K562 (cell line): ENCODE measurements around the gene DDAH2. TPM values are rescaled to one million over a fixed set of nuclear protein-coding genes. Genes with fewer than 3 reads are reported as not detected.
A peak's percentile ranks its signal among the peaks of the same experiment; 100 is the strongest.

Source experiments
- BACH1 ChIP-seq: fragments of 200-800 bp; sonication (Bioruptor generic); IDR thresholded peaks from 2 replicates; pipeline ENCODE4 v1.6.1; 2016; ENCODE audit warnings: missing genetic modification characterization, missing compliant biosample characterization
- CHCHD3 ChIP-seq: fragments of 250-450 bp; sonication (Bioruptor Pico); IDR thresholded peaks from 2 replicates; pipeline ENCODE4 v2.1.2; 2022; ENCODE audit warnings: mild to moderate bottlenecking
- DDX20 ChIP-seq: fragments of 450-650 bp; IDR thresholded peaks from 2 replicates; pipeline ENCODE4 v1.6.1; 2016; ENCODE audit warnings: missing genetic modification characterization, low read depth, mild to moderate bottlenecking, missing compliant biosample characterization, moderate library complexity
- L3MBTL2 ChIP-seq: fragments of 450-650 bp; IDR thresholded peaks from 2 replicates; pipeline ENCODE4 v1.6.1; 2016; ENCODE audit warnings: mild to moderate bottlenecking, moderate library complexity
- MEF2A ChIP-seq: IDR thresholded peaks from 2 replicates; pipeline ENCODE4 v1.6.1; 2011; ENCODE audit warnings: low read depth, mild to moderate bottlenecking, low read length, moderate library complexity; ENCODE audit not compliant: control insufficient read depth
- PHB2 ChIP-seq: fragments of 450-650 bp; IDR thresholded peaks from 2 replicates; pipeline ENCODE4 v1.6.1; 2017; ENCODE audit warnings: low read depth
- PHF8 ChIP-seq: fragments of 200-600 bp; sonication (generic); IDR thresholded peaks from 2 replicates; pipeline ENCODE4 v1.6.1; 2012; ENCODE audit warnings: mixed run types, mild to moderate bottlenecking, inconsistent platforms, low read length, moderate library complexity, borderline replicate concordance
- POU5F1 ChIP-seq: fragments of 150-350 bp; IDR thresholded peaks from 2 replicates; pipeline ENCODE4 v1.6.1; 2014; ENCODE audit warnings: borderline replicate concordance, low read length, low read depth, mild to moderate bottlenecking; ENCODE audit not compliant: partially characterized antibody
- SOX6 ChIP-seq: fragments of 450-650 bp; IDR thresholded peaks from 2 replicates; pipeline ENCODE4 v1.6.1; 2014; ENCODE audit warnings: mild to moderate bottlenecking
- SREBF1 ChIP-seq: fragments of 150-350 bp; IDR thresholded peaks from 2 replicates; pipeline ENCODE4 v1.6.1; 2014; ENCODE audit warnings: antibody characterized with exemption, low read depth, low read length, borderline replicate concordance
- SRSF3 ChIP-seq: fragments of 200-400 bp; formaldehyde crosslinking; IDR thresholded peaks from 2 replicates; pipeline ENCODE4 v1.6.1; 2016; ENCODE audit warnings: mild to moderate bottlenecking, low read length, moderate library complexity; ENCODE audit not compliant: insufficient read depth
- SUPT5H ChIP-seq: fragments of 450-650 bp; IDR thresholded peaks from 2 replicates; pipeline ENCODE4 v1.6.1; 2016
- TAF7 ChIP-seq: fragments of 450-650 bp; IDR thresholded peaks from 2 replicates; pipeline ENCODE4 v1.6.1; 2016; ENCODE audit warnings: missing genetic modification characterization, missing compliant biosample characterization
- TOE1 ChIP-seq, 2 experiments: fragments of 450-650 bp in 1 of 2; sonication (generic) in 1 of 2; formaldehyde crosslinking in 1 of 2; IDR thresholded peaks; 2 replicates each; pipeline versions ENCODE4 v1.7.1 to v1.8.0; 2016 to 2022; ENCODE audit warnings: borderline replicate concordance in 2 of 2, mild to moderate bottlenecking in 2 of 2, antibody characterized with exemption in 1 of 2, inconsistent platforms in 1 of 2, low read depth in 1 of 2, missing genetic modification reagents in 1 of 2, moderate library complexity in 1 of 2
- TRIM28 ChIP-seq: fragments of 450-650 bp; IDR thresholded peaks from 2 replicates; pipeline ENCODE4 v1.6.1; 2017
- ZKSCAN1 ChIP-seq: fragments of 150-350 bp; IDR thresholded peaks from 2 replicates; pipeline ENCODE4 v1.6.1; 2016; ENCODE audit warnings: low read depth, low read length
- ZNF197 ChIP-seq: fragments of 200-800 bp; sonication (Bioruptor generic); IDR thresholded peaks from 2 replicates; pipeline ENCODE4 v1.6.1; 2016; ENCODE audit warnings: low read depth, missing genetic modification characterization, missing compliant biosample characterization
- ZNF76 ChIP-seq: fragments of 250-450 bp; sonication (Bioruptor Pico); IDR thresholded peaks from 2 replicates; pipeline ENCODE4 v1.4.0; 2020; ENCODE audit warnings: mild to moderate bottlenecking, moderate library complexity, borderline replicate concordance
- ZSCAN29 ChIP-seq: fragments of 450-650 bp; IDR thresholded peaks from 2 replicates; pipeline ENCODE4 v1.6.1; 2017
- polyA plus RNA-seq, 8 experiments: library from polyadenylated mRNA; depleted of rRNA in 4 of 8; stranded (reverse) in 5 of 8; unstranded in 3 of 8; fragments of >200 nt; fragmentation: Nextera tagmentation in 2 of 8; fragmentation: Illumina TruSeq in 1 of 8; extraction: Ambion mirVana in 2 of 8; extraction: Trizol in 1 of 8; gene quantifications; 2 replicates each; pipeline versions ENCODE4 v1.2.1 to v1.2.3, GENCODE V29; 2011 to 2014; ENCODE audit warnings: inconsistent platforms in 1 of 8, missing spikeins in 1 of 8
- total RNA-seq, 7 experiments: library from RNA; depleted of rRNA in 6 of 7; stranded (reverse); fragments of >200 nt in 6 of 7; fragmentation: Illumina TruSeq in 2 of 7; extraction: Trizol in 2 of 7; gene quantifications; 2 replicates each; pipeline versions ENCODE4 v1.2.1 to v1.2.3, GENCODE V29; 2011 to 2021; ENCODE audit warnings: low replicate concordance in 1 of 7
- TF ChIP-seq, protein P1 (sequence below): sonication (generic); formaldehyde crosslinking; IDR thresholded peaks from 2 replicates; pipeline ENCODE4 v1.9.0; 2022; ENCODE audit warnings: mild to moderate bottlenecking, missing genetic modification reagents
- TF ChIP-seq, protein P2 (sequence below): fragments of 450-650 bp; IDR thresholded peaks from 2 replicates; pipeline ENCODE4 v1.6.1; 2017; ENCODE audit warnings: antibody characterized with exemption, mild to moderate bottlenecking
- TF ChIP-seq, protein P3 (sequence below): sonication (generic); formaldehyde crosslinking; IDR thresholded peaks from 2 replicates; pipeline ENCODE4 v1.9.0; 2022; ENCODE audit warnings: mild to moderate bottlenecking, missing genetic modification reagents
- TF ChIP-seq, protein P4 (sequence below): sonication (generic); formaldehyde crosslinking; IDR thresholded peaks from 2 replicates; pipeline ENCODE4 v1.8.0; 2022; ENCODE audit warnings: missing genetic modification reagents, mild to moderate bottlenecking, borderline replicate concordance

The DDAH2 gene
- total and polyA plus RNA-seq, 9 of the 15 experiments (the other 6 are each of a cell fraction or from before 2014, with no cell fraction given): 1.8 to 45.4 (median 21.4) TPM

DNA sequence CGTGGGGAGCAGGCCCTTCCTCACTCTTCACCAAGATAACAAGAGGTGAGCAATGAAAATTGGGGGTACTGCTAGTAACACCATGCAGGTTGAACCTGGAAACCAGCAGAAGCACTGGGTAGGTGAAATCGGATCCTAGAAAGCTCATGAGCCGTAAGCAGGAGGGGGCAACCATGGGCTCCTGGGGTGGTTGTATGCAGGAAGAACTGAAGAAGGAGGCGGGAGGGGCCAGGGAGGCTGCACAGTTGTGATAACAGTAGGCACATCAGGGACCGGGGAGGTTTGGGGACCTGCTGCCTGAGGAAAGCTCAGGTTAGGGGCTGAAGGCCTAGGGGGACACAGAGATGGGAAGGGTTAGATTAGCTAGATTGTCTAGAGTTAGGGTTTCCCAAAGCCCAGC, 42.6 kb downstream of the DDAH2 start (continued):
- TF ChIP-seq, protein P1, sequence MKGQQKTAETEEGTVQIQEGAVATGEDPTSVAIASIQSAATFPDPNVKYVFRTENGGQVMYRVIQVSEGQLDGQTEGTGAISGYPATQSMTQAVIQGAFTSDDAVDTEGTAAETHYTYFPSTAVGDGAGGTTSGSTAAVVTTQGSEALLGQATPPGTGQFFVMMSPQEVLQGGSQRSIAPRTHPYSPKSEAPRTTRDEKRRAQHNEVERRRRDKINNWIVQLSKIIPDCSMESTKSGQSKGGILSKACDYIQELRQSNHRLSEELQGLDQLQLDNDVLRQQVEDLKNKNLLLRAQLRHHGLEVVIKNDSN: 0 out of 2 replicates have a peak, but pooled peaks have one; percentile 29
- TF ChIP-seq TAF7 (tag) (no peak), CHCHD3 (CRISPR knock-in tag) (no peak), SREBF1 (no peak), TRIM28 (0 out of 2 replicates have a peak, but pooled peaks have one; percentile 26), PHF8 (no peak), ZKSCAN1 (peak; percentile 26; the same call in 1 of the 2 replicates), POU5F1 (no peak), BACH1 (no peak), SRSF3 (no peak), ZSCAN29 (peak; percentile 53; the same call in 1 of the 2 replicates), ZNF76 (CRISPR knock-in tag) (no peak), PHB2 (no peak), SUPT5H (no peak), ZNF197 (CRISPR knock-in tag) (no peak), DDX20 (tag) (no peak), TOE1 (IDR thresholded peaks at IDR 0.05; ENCODE audit: borderline replicate concordance) (peak; percentile 57), TOE1 (CRISPR knock-in tag; IDR thresholded peaks at IDR 0.05; ENCODE audit: borderline replicate concordance, low read depth) (no peak), L3MBTL2 (no peak), MEF2A (no peak), SOX6 (no peak)
- TF ChIP-seq, protein P2, sequence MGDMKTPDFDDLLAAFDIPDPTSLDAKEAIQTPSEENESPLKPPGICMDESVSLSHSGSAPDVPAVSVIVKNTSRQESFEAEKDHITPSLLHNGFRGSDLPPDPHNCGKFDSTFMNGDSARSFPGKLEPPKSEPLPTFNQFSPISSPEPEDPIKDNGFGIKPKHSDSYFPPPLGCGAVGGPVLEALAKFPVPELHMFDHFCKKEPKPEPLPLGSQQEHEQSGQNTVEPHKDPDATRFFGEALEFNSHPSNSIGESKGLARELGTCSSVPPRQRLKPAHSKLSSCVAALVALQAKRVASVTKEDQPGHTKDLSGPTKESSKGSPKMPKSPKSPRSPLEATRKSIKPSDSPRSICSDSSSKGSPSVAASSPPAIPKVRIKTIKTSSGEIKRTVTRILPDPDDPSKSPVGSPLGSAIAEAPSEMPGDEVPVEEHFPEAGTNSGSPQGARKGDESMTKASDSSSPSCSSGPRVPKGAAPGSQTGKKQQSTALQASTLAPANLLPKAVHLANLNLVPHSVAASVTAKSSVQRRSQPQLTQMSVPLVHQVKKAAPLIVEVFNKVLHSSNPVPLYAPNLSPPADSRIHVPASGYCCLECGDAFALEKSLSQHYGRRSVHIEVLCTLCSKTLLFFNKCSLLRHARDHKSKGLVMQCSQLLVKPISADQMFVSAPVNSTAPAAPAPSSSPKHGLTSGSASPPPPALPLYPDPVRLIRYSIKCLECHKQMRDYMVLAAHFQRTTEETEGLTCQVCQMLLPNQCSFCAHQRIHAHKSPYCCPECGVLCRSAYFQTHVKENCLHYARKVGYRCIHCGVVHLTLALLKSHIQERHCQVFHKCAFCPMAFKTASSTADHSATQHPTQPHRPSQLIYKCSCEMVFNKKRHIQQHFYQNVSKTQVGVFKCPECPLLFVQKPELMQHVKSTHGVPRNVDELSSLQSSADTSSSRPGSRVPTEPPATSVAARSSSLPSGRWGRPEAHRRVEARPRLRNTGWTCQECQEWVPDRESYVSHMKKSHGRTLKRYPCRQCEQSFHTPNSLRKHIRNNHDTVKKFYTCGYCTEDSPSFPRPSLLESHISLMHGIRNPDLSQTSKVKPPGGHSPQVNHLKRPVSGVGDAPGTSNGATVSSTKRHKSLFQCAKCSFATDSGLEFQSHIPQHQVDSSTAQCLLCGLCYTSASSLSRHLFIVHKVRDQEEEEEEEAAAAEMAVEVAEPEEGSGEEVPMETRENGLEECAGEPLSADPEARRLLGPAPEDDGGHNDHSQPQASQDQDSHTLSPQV: peak; percentile 74; the same call in 1 of the 2 replicates
- TF ChIP-seq, protein P3, sequence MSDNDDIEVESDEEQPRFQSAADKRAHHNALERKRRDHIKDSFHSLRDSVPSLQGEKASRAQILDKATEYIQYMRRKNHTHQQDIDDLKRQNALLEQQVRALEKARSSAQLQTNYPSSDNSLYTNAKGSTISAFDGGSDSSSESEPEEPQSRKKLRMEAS (CRISPR knock-in tag): 0 out of 2 replicates have a peak, but pooled peaks have one; percentile 30
- TF ChIP-seq, protein P4, sequence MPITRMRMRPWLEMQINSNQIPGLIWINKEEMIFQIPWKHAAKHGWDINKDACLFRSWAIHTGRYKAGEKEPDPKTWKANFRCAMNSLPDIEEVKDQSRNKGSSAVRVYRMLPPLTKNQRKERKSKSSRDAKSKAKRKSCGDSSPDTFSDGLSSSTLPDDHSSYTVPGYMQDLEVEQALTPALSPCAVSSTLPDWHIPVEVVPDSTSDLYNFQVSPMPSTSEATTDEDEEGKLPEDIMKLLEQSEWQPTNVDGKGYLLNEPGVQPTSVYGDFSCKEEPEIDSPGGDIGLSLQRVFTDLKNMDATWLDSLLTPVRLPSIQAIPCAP (CRISPR knock-in tag): 0 out of 2 replicates have a peak, but pooled peaks have one; percentile 56
